SK-N-SH treated with all-trans-retinoic acid at 6 μM for 48 hours (cell line): Measurements from ENCODE around the gene TSPAN10.

Experiments used
- ATAC-seq: fragments of 200-7000 bp; cut with Tn5 transposase; 3 replicates; pipeline ENCODE4 v1.9.1; 2020; ENCODE audit warnings: mild to moderate bottlenecking, moderate library complexity
- ARNTL ChIP-seq: fragments of 450-650 bp; formaldehyde crosslinking; IDR thresholded peaks from 2 replicates; pipeline ENCODE4 v1.5.0; 2020; ENCODE audit warnings: low read depth, mild to moderate bottlenecking, moderate library complexity, borderline replicate concordance
- BACH2 ChIP-seq: fragments of 250-450 bp; sonication (Bioruptor Pico); IDR thresholded peaks from 2 replicates; pipeline ENCODE4 v1.9.0; 2021; ENCODE audit warnings: mild to moderate bottlenecking, borderline replicate concordance
- CREB5 ChIP-seq: fragments of 250-450 bp; sonication (Bioruptor Pico); IDR thresholded peaks from 2 replicates; pipeline ENCODE4 v1.5.1; 2020; ENCODE audit warnings: low read depth, mild to moderate bottlenecking, moderate library complexity
- CSDC2 ChIP-seq: fragments of 250-450 bp; sonication (Bioruptor Pico); IDR thresholded peaks from 2 replicates; pipeline ENCODE4 v1.5.0; 2020; ENCODE audit warnings: mild to moderate bottlenecking, moderate library complexity
- CSRNP3 ChIP-seq: fragments of 250-450 bp; sonication (Bioruptor Pico); IDR thresholded peaks from 2 replicates; pipeline ENCODE4 v1.5.1; 2021; ENCODE audit warnings: mild to moderate bottlenecking, moderate library complexity
- ESRRG ChIP-seq: fragments of 250-450 bp; sonication (Bioruptor Pico); IDR thresholded peaks from 2 replicates; pipeline ENCODE4 v1.6.1; 2021; ENCODE audit warnings: mild to moderate bottlenecking
- GLIS3 ChIP-seq: fragments of 250-450 bp; sonication (Bioruptor Pico); IDR thresholded peaks from 2 replicates; pipeline ENCODE4 v1.5.0; 2020; ENCODE audit warnings: mild to moderate bottlenecking, moderate library complexity
- ISL1 ChIP-seq: fragments of 250-450 bp; sonication (Bioruptor Pico); IDR thresholded peaks from 2 replicates; pipeline ENCODE4 v2.1.2; 2022; ENCODE audit warnings: mild to moderate bottlenecking, moderate library complexity
- OSR1 ChIP-seq: fragments of 250-450 bp; sonication (Bioruptor Pico); IDR thresholded peaks from 2 replicates; pipeline ENCODE4 v1.8.0; 2022; ENCODE audit warnings: moderate library complexity, mild to moderate bottlenecking, inconsistent platforms
- PATZ1 ChIP-seq: fragments of 250-450 bp; sonication (Bioruptor Pico); IDR thresholded peaks from 2 replicates; pipeline ENCODE4 v1.8.0; 2020; ENCODE audit warnings: mild to moderate bottlenecking, moderate library complexity, borderline replicate concordance
- POU6F1 ChIP-seq: fragments of 250-450 bp; sonication (Bioruptor Pico); IDR thresholded peaks from 2 replicates; pipeline ENCODE4 v1.8.0; 2021; ENCODE audit warnings: low read depth, mild to moderate bottlenecking, moderate library complexity, borderline replicate concordance
- PPARA ChIP-seq: fragments of 250-450 bp; sonication (Bioruptor Pico); IDR thresholded peaks from 2 replicates; pipeline ENCODE4 v1.5.0; 2020; ENCODE audit warnings: mild to moderate bottlenecking, borderline replicate concordance
- SNAI2 ChIP-seq: fragments of 250-450 bp; sonication (Bioruptor Pico); IDR thresholded peaks from 2 replicates; pipeline ENCODE4 v1.5.0; 2020; ENCODE audit warnings: mild to moderate bottlenecking, moderate library complexity
- TCF4 ChIP-seq: fragments of 250-450 bp; sonication (Bioruptor Pico); IDR thresholded peaks from 2 replicates; pipeline ENCODE4 v1.8.0; 2021; ENCODE audit warnings: mild to moderate bottlenecking, moderate library complexity, borderline replicate concordance
- TOX ChIP-seq: fragments of 250-450 bp; sonication (Bioruptor Pico); IDR thresholded peaks from 2 replicates; pipeline ENCODE4 v1.8.0; 2021; ENCODE audit warnings: mild to moderate bottlenecking, moderate library complexity, borderline replicate concordance
- TSHZ2 ChIP-seq: fragments of 250-450 bp; sonication (Bioruptor Pico); IDR thresholded peaks from 2 replicates; pipeline ENCODE4 v1.5.0; 2020; ENCODE audit warnings: mild to moderate bottlenecking, moderate library complexity
- ZFP3 ChIP-seq: fragments of 250-450 bp; sonication (Bioruptor Pico); IDR thresholded peaks from 2 replicates; pipeline ENCODE4 v1.5.0; 2020; ENCODE audit warnings: mild to moderate bottlenecking, moderate library complexity
- ZNF565 ChIP-seq: fragments of 450-650 bp; formaldehyde crosslinking; conservative IDR thresholded peaks from 2 replicates; pipeline ENCODE4 v1.5.0; 2020; ENCODE audit warnings: low read depth, mild to moderate bottlenecking, moderate library complexity
- ZNF70 ChIP-seq: fragments of 450-650 bp; formaldehyde crosslinking; IDR thresholded peaks from 2 replicates; pipeline ENCODE4 v1.5.0; 2020; ENCODE audit warnings: mild to moderate bottlenecking, moderate library complexity
- ZNF8 ChIP-seq: fragments of 450-650 bp; formaldehyde crosslinking; IDR thresholded peaks from 2 replicates; pipeline ENCODE4 v1.5.0; 2020; ENCODE audit warnings: mild to moderate bottlenecking, moderate library complexity

TSPAN10 gene

GRCh38 chr17:81631482-81631881 is 5.5 kb upstream of the TSPAN10 start (continued):
- TF ChIP-seq PATZ1 (CRISPR knock-in tag) (no peak), SNAI2 (CRISPR knock-in tag) (no peak)

GRCh38 chr17:81635431-81635830 is 1.6 kb upstream of the TSPAN10 start:
- TF ChIP-seq CREB5, result no peak
- TF ChIP-seq ZNF565 (CRISPR knock-in tag), result no peak
- no peak for TF ChIP-seq TOX (CRISPR knock-in tag)
- TF ChIP-seq GLIS3 (CRISPR knock-in tag), result no peak
- ATAC-seq, result no peak

- peak; percentile 77 for ATAC-seq
- no peak for TF ChIP-seq SNAI2 (CRISPR knock-in tag)
- TF ChIP-seq ZNF8 (CRISPR knock-in tag), result no peak
- TF ChIP-seq TCF4, result no peak
- no peak for TF ChIP-seq ESRRG (CRISPR knock-in tag)
- TF ChIP-seq ISL1 (CRISPR knock-in tag), result no peak
- TF ChIP-seq OSR1 (CRISPR knock-in tag), result no peak
- TF ChIP-seq PATZ1 (CRISPR knock-in tag), result no peak
- TF ChIP-seq ZFP3 (CRISPR knock-in tag), result no peak
- TF ChIP-seq ARNTL, result no peak
- TF ChIP-seq POU6F1 (CRISPR knock-in tag), result no peak
- no peak for TF ChIP-seq ZNF565 (CRISPR knock-in tag)
- no peak for TF ChIP-seq ZNF70 (CRISPR knock-in tag)
- no peak for TF ChIP-seq TOX (CRISPR knock-in tag)
- no peak for TF ChIP-seq PPARA (CRISPR knock-in tag)
- no peak for TF ChIP-seq BACH2 (CRISPR knock-in tag)
- TF ChIP-seq TSHZ2 (CRISPR knock-in tag), result no peak
These were observed 957 bp upstream of the TSPAN10 start for GRCh38 chr17:81635973-81636504.

- no peak for ATAC-seq
- TF ChIP-seq CSRNP3 (CRISPR knock-in tag) (no peak), ESRRG (CRISPR knock-in tag) (no peak), PATZ1 (CRISPR knock-in tag) (no peak), ZNF8 (CRISPR knock-in tag) (no peak), ZNF565 (CRISPR knock-in tag) (no peak), GLIS3 (CRISPR knock-in tag) (no peak), TSHZ2 (CRISPR knock-in tag) (no peak), CSDC2 (no peak)
These were observed 1.7 kb downstream of the TSPAN10 start for GRCh38 chr17:81638683-81639082.
